Transverse colon (tissue), 4 donors: ENCODE data around the gene UBL3.

ENCODE experiments used
- CTCF ChIP-seq, 5 experiments: fragments of 200-600 bp in 3 of 5; fragments of 450-650 bp in 2 of 5; sonication (generic) in 3 of 5; IDR thresholded peaks; 1 replicate in 2 of 5; 2 replicates in 3 of 5; pipeline ENCODE4 v1.5.1; 2016 to 2017; ENCODE audit warnings: antibody characterized with exemption in 5 of 5, inconsistent platforms in 3 of 5, mild to moderate bottlenecking in 2 of 5, moderate library complexity in 1 of 5
- POLR2AphosphoS5 ChIP-seq, 3 donors: sonication (generic); formaldehyde crosslinking; IDR thresholded peaks; one replicate each; pipeline ENCODE4 v1.6.1; 2016; ENCODE audit warnings: antibody characterized with exemption in 3 of 3

DNA sequence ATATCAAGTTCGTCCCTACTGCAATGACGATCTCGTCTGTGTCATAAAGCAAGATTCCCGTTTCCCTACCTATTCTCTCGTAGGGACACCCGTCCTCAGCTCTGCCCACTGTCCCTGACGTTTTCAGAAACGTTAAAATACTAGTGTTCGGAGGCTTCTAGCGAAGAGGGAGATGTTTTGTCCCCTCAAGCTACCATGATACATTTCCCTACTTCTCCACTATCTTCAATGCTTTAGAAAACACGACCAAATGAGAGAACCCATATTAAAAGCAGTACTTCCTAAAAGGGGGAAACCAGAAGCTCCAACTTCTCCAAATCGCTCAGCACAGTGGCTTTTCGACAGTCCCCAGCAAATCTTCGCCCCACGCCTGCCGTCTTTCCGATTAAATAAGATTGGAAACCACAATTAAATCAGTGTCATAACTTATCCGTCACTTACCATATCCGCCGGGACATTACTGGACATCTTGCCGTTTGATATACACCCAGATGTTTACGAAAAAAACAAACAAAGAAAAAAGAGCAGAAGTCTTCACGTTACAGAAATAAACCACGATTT is 1.3 kb downstream of the UBL3 start:
- no peak for TF ChIP-seq CTCF (IDR thresholded peaks at IDR 0.05)
- peak in 1 of 3 donors; percentile 6 for TF ChIP-seq POLR2AphosphoS5 (IDR thresholded peaks at IDR 0.05)
